Trophoblast cell (in vitro differentiated cells and primary cell): ENCODE data around the gene GTSE1.

Experiments
- DNase-seq, 2 donors: peaks; one replicate each; pipeline ENCODE4 v3.0.0-alpha.2; 2016
- H2AFZ ChIP-seq: 2 replicates; pipeline ENCODE4 v1.6.1; 2013; ENCODE audit warnings: low read length, moderate library complexity, mild to moderate bottlenecking; ENCODE audit not compliant: insufficient read depth, poor library complexity
- H2AK5ac ChIP-seq: 2 replicates; pipeline ENCODE4 v1.6.1; 2013; ENCODE audit warnings: mild to moderate bottlenecking, low read length
- H2BK120ac ChIP-seq: 2 replicates; pipeline ENCODE4 v1.6.1; 2013; ENCODE audit warnings: low read length, mild to moderate bottlenecking, moderate library complexity; ENCODE audit not compliant: insufficient read depth, poor library complexity
- H2BK12ac ChIP-seq: 2 replicates; pipeline ENCODE4 v1.6.1; 2013; ENCODE audit warnings: mild to moderate bottlenecking, low read length, moderate library complexity
- H2BK5ac ChIP-seq: 2 replicates; pipeline ENCODE4 v1.6.1; 2013; ENCODE audit warnings: low read length, low read depth, moderate library complexity, mild to moderate bottlenecking; ENCODE audit not compliant: poor library complexity
- H3K14ac ChIP-seq: 2 replicates; pipeline ENCODE4 v1.6.1; 2013; ENCODE audit warnings: mild to moderate bottlenecking, low read length
- H3K18ac ChIP-seq: 2 replicates; pipeline ENCODE4 v1.6.1; 2013; ENCODE audit warnings: mild to moderate bottlenecking, low read length
- H3K23ac ChIP-seq: 2 replicates; pipeline ENCODE4 v1.6.1; 2013; ENCODE audit warnings: low read length
- H3K27ac ChIP-seq: 2 replicates; pipeline ENCODE4 v1.5.1; 2013; ENCODE audit warnings: low read depth, mild to moderate bottlenecking, inconsistent platforms, low read length, moderate library complexity
- H3K27me3 ChIP-seq: 2 replicates; pipeline ENCODE4 v1.6.1; 2013; ENCODE audit warnings: inconsistent platforms, mild to moderate bottlenecking, low read length, moderate library complexity; ENCODE audit not compliant: insufficient read depth
- H3K36me3 ChIP-seq, 2 experiments: 1 replicate in 1 of 2; 2 replicates in 1 of 2; pipeline ENCODE4 v1.6.1; 2013; ENCODE audit warnings: low read length in 2 of 2, mild to moderate bottlenecking in 2 of 2, moderate library complexity in 1 of 2; ENCODE audit not compliant: insufficient read depth in 2 of 2, control insufficient read depth in 1 of 2
- H3K4ac ChIP-seq: 2 replicates; pipeline ENCODE4 v1.6.1; 2013; ENCODE audit warnings: low read depth, mild to moderate bottlenecking, low read length, moderate library complexity
- H3K4me1 ChIP-seq, 2 experiments: 1 replicate in 1 of 2; 2 replicates in 1 of 2; pipeline ENCODE4 v1.6.1; 2013; ENCODE audit warnings: low read length in 2 of 2, mild to moderate bottlenecking in 2 of 2, moderate library complexity in 1 of 2; ENCODE audit not compliant: insufficient read depth in 2 of 2, control insufficient read depth in 1 of 2
- H3K4me2 ChIP-seq: 2 replicates; pipeline ENCODE4 v1.6.1; 2013; ENCODE audit warnings: inconsistent platforms, mild to moderate bottlenecking, low read length, moderate library complexity
- H3K4me3 ChIP-seq: 2 replicates; pipeline ENCODE4 v1.5.1; 2013; ENCODE audit warnings: mild to moderate bottlenecking, low read depth, low read length, inconsistent platforms
- H3K79me1 ChIP-seq: one replicate; pipeline ENCODE4 v1.6.1; 2013; ENCODE audit warnings: low read length
- H3K79me2 ChIP-seq: 2 replicates; pipeline ENCODE4 v1.6.1; 2013; ENCODE audit warnings: low read length, mild to moderate bottlenecking; ENCODE audit not compliant: control insufficient read depth, insufficient read depth, poor library complexity
- H3K9ac ChIP-seq: 2 replicates; pipeline ENCODE4 v1.6.1; 2013; ENCODE audit warnings: mild to moderate bottlenecking, low read length
- H3K9me3 ChIP-seq: 2 replicates; pipeline ENCODE4 v1.6.1; 2013; ENCODE audit warnings: low read depth, mild to moderate bottlenecking, control low read depth, inconsistent platforms, low read length; ENCODE audit not compliant: insufficient read depth
- H4K12ac ChIP-seq: 2 replicates; pipeline ENCODE4 v1.6.1; 2013; ENCODE audit warnings: low read depth, mild to moderate bottlenecking, low read length, moderate library complexity
- H4K8ac ChIP-seq: 2 replicates; pipeline ENCODE4 v1.6.1; 2013; ENCODE audit warnings: low read depth, mild to moderate bottlenecking, low read length, moderate library complexity
- H4K91ac ChIP-seq: one replicate; pipeline ENCODE4 v1.6.1; 2013; ENCODE audit warnings: low read depth, mild to moderate bottlenecking, low read length, moderate library complexity
- WGBS: extraction: QIAGEN DNeasy Blood & Tissue Kit; methylation state at CpG from one replicate; pipeline ENCODE4 v1.1.7; 2013; ENCODE audit warnings: missing lambda C conversion rate; ENCODE audit not compliant: insufficient read length, insufficient coverage; ENCODE audit errors: extremely low coverage; 5-methylcytosine and 5-hydroxymethylcytosine counted together

Gene GTSE1

DNA sequence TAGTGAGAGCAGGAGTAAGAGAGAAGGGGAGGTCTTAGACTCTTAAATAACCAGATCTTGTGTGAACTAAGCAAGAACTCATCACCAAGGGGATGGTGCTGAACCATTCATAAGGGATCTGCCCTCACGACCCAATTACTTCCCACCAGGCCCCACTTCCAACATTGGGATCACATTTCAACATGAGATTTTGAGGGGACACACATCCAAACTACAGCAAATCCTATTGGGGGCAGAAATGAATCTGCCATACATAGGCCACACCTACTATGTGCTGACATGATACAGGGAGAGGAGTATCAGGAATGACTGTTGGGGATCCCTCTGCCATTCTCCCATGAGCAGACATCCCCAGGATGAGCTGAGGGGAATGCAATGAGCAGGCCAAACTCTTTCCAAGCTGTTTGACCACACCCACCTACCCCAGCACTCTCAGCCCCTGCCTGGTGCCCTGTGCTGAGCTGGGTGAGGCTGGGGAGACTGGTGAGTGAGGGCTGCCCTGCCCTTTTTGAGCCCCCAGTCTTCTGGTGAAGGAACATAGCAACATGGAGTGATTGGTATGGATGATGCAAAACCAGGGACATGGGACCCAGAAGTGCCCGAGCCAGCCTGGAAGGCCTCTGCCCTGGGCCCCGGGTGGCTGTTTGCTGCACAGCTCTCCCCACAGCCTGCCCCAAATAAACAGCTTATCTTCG is 1.2 kb upstream of the GTSE1 start:
- no peak overlapping the region for H3K4me3 ChIP-seq
- H2AFZ ChIP-seq: peak overlapping the region; percentile 86
- H3K79me2 ChIP-seq: peaks cover 9% of the 10 kb centered on the region
- H3K27me3 ChIP-seq: no peaks in the 10 kb centered on the region
- peaks cover 6 to 10% of the 10 kb centered on the region in 2 experiments for H3K4me1 ChIP-seq
- H3K36me3 ChIP-seq: peaks cover 10 to 31% of the 10 kb centered on the region in 2 experiments
- no peak overlapping the region for H2BK5ac ChIP-seq
- no peak overlapping the region for H4K91ac ChIP-seq
- H2BK120ac ChIP-seq: no peak overlapping the region
- H3K9me3 ChIP-seq: peaks cover 1% of the 10 kb centered on the region
- H3K79me1 ChIP-seq: peaks cover 10% of the 10 kb centered on the region
- H3K14ac ChIP-seq: no peak overlapping the region
- H2AK5ac ChIP-seq: no peak overlapping the region
- no CpG with 5 or more reads among the region's 4 CpGs for WGBS
- DNase-seq: no peak
- H2BK12ac ChIP-seq: no peak overlapping the region
- no peak overlapping the region for H3K27ac ChIP-seq
- no peak overlapping the region for H3K4ac ChIP-seq
- H4K12ac ChIP-seq: peak overlapping the region; percentile 90
- H3K9ac ChIP-seq: no peak overlapping the region
- peak overlapping the region; percentile 76 for H3K4me2 ChIP-seq
- peak overlapping the region; percentile 93 for H4K8ac ChIP-seq
- H3K23ac ChIP-seq: no peak overlapping the region
- H3K18ac ChIP-seq: no peak overlapping the region

DNA sequence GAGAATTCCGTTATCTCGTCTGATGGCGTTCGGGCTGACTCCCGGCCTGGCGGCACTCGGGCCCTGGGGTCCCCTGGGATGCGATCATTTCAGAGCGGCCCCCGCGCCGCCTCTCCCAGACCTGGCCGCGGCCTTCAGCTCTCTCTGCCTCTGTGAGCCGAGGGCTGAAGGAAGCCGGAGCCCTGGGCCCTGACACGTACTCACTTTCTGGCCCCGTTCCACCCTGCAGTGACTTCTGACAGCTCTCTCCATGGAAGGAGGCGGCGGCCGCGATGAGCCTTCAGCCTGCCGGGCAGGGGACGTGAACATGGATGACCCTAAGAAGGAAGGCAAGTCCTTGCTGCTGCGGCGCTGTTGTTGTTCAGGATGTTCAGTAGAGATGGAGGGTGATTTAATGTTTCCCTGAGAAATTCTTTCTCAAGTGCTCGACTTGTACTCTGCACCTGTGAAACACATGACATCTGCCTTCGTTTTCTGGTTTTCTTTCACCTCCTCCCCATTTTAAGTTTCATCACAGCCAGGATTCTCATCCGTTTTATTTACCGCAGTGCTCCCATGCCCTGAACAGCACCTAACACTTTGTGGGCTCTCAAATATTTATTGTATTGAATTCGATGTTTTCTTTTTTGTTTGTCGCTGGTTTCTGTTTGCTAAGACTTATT is 612 bp downstream of the GTSE1 start:
- H3K4me2 ChIP-seq: peak overlapping the region; percentile 92
- H3K27me3 ChIP-seq: no peaks in the 10 kb centered on the region
- H4K91ac ChIP-seq: peak overlapping the region; percentile 91
- H3K36me3 ChIP-seq: peaks cover 12 to 31% of the 10 kb centered on the region in 2 experiments
- peak overlapping the region; percentile 72 for H4K12ac ChIP-seq
- DNase-seq: peak in 1 of 2 donors; percentile 9
- H2AK5ac ChIP-seq: peak overlapping the region; percentile 29
- no CpG with 5 or more reads among the region's 32 CpGs for WGBS
- peak overlapping the region; percentile 70 for H2BK5ac ChIP-seq
- H3K4ac ChIP-seq: peak overlapping the region; percentile 53
- H3K9ac ChIP-seq: peak overlapping the region; percentile 78
- H3K79me2 ChIP-seq: peaks cover 9% of the 10 kb centered on the region
- peaks cover 1% of the 10 kb centered on the region for H3K9me3 ChIP-seq
- no peak overlapping the region for H3K27ac ChIP-seq
- peak overlapping the region; percentile 87 for H3K4me3 ChIP-seq
- no peak overlapping the region for H3K23ac ChIP-seq
- H3K4me1 ChIP-seq: peaks cover 6 to 10% of the 10 kb centered on the region in 2 experiments
- H2BK12ac ChIP-seq: no peak overlapping the region
- peak overlapping the region; percentile 83 for H2AFZ ChIP-seq
- H3K79me1 ChIP-seq: peaks cover 10% of the 10 kb centered on the region
- peak overlapping the region; percentile 64 for H4K8ac ChIP-seq
- peak overlapping the region; percentile 81 for H3K14ac ChIP-seq
- peak overlapping the region; percentile 92 for H3K18ac ChIP-seq
- peak overlapping the region; percentile 64 for H2BK120ac ChIP-seq

DNA sequence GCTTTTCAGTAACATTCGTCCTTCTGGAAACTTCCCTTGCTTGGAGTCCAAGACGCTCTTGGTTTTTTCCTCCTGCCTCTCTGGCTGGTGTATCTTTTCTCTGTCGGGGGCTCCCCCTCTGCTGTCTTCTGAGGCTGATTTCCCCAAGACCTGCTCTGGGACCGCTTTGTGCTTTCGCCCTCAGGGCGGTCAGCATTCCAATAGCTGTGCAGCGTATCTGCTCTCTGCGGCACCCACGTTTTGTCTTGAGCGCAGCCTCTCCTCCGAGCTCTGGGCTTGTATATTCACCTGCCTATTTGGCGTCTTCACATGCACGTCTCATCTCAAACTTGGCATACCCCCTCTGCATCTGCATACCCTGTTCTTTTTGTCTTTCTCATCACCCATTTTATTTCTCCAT is 2.4 kb downstream of the GTSE1 start:
- no CpG with 5 or more reads among the region's 13 CpGs for WGBS
- Histone ChIP-seq H3K18ac (no peak overlapping the region), H3K4me2 (no peak overlapping the region), H3K4me1 (peaks cover 6 to 10% of the 10 kb centered on the region in 2 experiments), H3K36me3 (peaks cover 13 to 24% of the 10 kb centered on the region in 2 experiments), H3K79me2 (peaks cover 12% of the 10 kb centered on the region), H3K9me3 (peaks cover 1% of the 10 kb centered on the region), H2BK5ac (no peak overlapping the region), H4K12ac (no peak overlapping the region), H2AFZ (no peak overlapping the region), H4K91ac (no peak overlapping the region), H3K27ac (no peak overlapping the region), H3K4me3 (no peak overlapping the region), H2AK5ac (no peak overlapping the region), H3K79me1 (peaks cover 10% of the 10 kb centered on the region), H3K27me3 (no peaks in the 10 kb centered on the region), H2BK120ac (no peak overlapping the region), H3K4ac (no peak overlapping the region), H3K23ac (no peak overlapping the region), H3K14ac (no peak overlapping the region), H4K8ac (no peak overlapping the region), H2BK12ac (no peak overlapping the region), H3K9ac (no peak overlapping the region)
- no peak for DNase-seq

DNA sequence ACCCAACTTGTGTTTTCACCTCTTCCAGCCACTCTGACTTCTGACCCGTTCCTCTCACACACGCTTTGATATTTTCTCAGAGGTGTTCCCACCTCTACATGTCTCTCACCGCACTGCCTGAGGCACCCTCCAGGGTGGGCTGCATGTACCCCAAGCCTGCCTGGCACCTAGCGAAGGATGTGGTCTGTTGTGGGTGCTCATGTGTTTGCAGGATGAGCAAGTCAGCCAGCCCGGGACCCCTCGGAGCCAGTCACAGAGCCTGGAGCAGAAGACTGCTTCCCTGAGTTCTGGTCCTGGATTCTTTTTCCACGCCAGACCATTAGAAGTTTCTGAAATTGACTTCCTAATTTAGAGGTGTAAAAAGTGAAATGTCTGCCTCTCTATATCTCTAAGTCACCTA is 3.8 kb downstream of the GTSE1 start:
- no CpG with 5 or more reads among the region's 7 CpGs for WGBS
- no peak overlapping the region for H3K14ac ChIP-seq
- H3K4ac ChIP-seq: no peak overlapping the region
- no peak overlapping the region for H4K91ac ChIP-seq
- H3K27ac ChIP-seq: no peak overlapping the region
- H2BK5ac ChIP-seq: no peak overlapping the region
- no peak overlapping the region for H3K4me3 ChIP-seq
- peaks cover 16 to 26% of the 10 kb centered on the region in 2 experiments for H3K36me3 ChIP-seq
- H2AK5ac ChIP-seq: no peak overlapping the region
- no peak overlapping the region for H3K9ac ChIP-seq
- no peak for DNase-seq
- no peaks in the 10 kb centered on the region for H3K9me3 ChIP-seq
- peaks cover 12% of the 10 kb centered on the region for H3K79me2 ChIP-seq
- no peak overlapping the region for H3K4me2 ChIP-seq
- no peak overlapping the region for H3K23ac ChIP-seq
- H2BK12ac ChIP-seq: no peak overlapping the region
- no peak overlapping the region for H4K8ac ChIP-seq
- peaks cover 6 to 10% of the 10 kb centered on the region in 2 experiments for H3K4me1 ChIP-seq
- H3K18ac ChIP-seq: no peak overlapping the region
- H2AFZ ChIP-seq: no peak overlapping the region
- H4K12ac ChIP-seq: no peak overlapping the region
- H3K27me3 ChIP-seq: no peaks in the 10 kb centered on the region
- peaks cover 10% of the 10 kb centered on the region for H3K79me1 ChIP-seq
- H2BK120ac ChIP-seq: no peak overlapping the region
